ENCODE data around the gene FAM149B1.

The FAM149B1 gene

GRCh38 chr10:73172867-73173266 is 4.9 kb downstream of the FAM149B1 start:
- no peak overlapping the region for H2AK5ac ChIP-seq (ENCODE audit: low read length)

DNA sequence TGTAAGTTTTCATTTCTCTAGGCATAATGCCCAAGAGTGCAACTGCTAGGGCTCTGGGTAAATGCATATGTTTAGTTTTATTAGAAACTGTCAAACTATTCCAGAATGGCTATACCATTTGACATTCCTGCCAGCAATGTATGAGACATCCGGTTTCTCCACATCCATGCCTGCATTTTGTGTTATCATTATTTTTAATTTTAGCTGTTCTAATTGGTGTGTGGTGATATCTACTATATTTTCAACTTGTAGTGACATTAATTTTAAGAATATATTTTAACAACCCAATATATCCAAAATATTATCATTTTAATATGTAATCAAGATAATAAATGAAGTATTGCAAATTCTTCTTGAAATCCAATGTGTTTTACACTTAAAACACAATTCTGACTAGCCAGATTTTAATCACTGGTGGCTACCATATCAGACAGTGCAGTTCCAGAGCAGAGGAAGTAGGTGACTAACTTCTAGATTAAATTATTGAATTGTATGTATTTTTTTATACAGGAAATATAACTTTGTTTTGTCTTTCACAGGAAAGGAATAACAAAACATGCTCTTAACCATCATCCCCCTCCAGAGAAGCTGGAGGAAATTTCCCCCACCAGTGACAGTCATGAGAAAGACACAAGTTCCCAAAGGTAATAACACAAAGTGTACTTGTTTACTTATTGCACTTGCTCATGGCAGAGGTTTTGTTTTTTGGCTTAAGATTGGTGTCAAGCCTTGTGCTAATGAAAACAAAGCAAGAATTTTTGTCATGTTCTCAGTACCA is 6.4 kb downstream of the FAM149B1 start:
- H3K56ac ChIP-seq (ENCODE audit: low read length) = no peak overlapping the region
- no peak overlapping the region for H3K4me2 ChIP-seq (ENCODE audit: low read length)
- H3K79me1 ChIP-seq (ENCODE audit: low read length) = no peaks in the 10 kb centered on the region
- H2BK15ac ChIP-seq (replicated peaks; ENCODE audit: low read depth) = no peak overlapping the region
- H2AK5ac ChIP-seq (ENCODE audit: low read length) = no peak overlapping the region
- H3K36me3 ChIP-seq (ENCODE audit: control insufficient read depth, insufficient read depth, low read length) = no peaks in the 10 kb centered on the region
- H2BK5ac ChIP-seq (ENCODE audit: low read length) = no peak overlapping the region
- no CpG with 5 or more reads among the region's 1 CpG for WGBS (ENCODE audit: extremely low coverage, insufficient coverage, low lambda C conversion rate)
- no peak overlapping the region for H3K4me3 ChIP-seq (ENCODE audit: low read length)
- no peak overlapping the region for H4K8ac ChIP-seq (ENCODE audit: low read depth, low read length)
- H3K27ac ChIP-seq (ENCODE audit: low read depth, low read length) = no peak overlapping the region
- no peak overlapping the region for H3K9ac ChIP-seq (ENCODE audit: low read length)
- no peak overlapping the region for H3K23ac ChIP-seq (ENCODE audit: low read length)
- no peak overlapping the region for H4K5ac ChIP-seq (ENCODE audit: low read length)
- no peaks in the 10 kb centered on the region for H3K79me2 ChIP-seq (ENCODE audit: control insufficient read depth, insufficient read depth, low read length)
- no peak overlapping the region for H3K4ac ChIP-seq (ENCODE audit: low read depth, low read length)
- H3K4me1 ChIP-seq (ENCODE audit: control insufficient read depth, low read depth, low read length) = no peaks in the 10 kb centered on the region
- H3K27me3 ChIP-seq (ENCODE audit: insufficient read depth, low read length, poor library complexity) = no peaks in the 10 kb centered on the region
- no peak overlapping the region for H2BK120ac ChIP-seq (ENCODE audit: low read depth, low read length)
- DNase-seq = no peak
- H3K18ac ChIP-seq (ENCODE audit: low read length) = no peak overlapping the region

More at GRCh38 chr10:73172867-73173266, 4.9 kb downstream of the FAM149B1 start:
- Histone ChIP-seq H3K4me2 (ENCODE audit: low read length) (no peak overlapping the region), H3K4me1 (ENCODE audit: control insufficient read depth, low read depth, low read length) (no peaks in the 10 kb centered on the region), H3K4me3 (ENCODE audit: low read length) (no peak overlapping the region), H3K56ac (ENCODE audit: low read length) (no peak overlapping the region), H3K4ac (ENCODE audit: low read depth, low read length) (no peak overlapping the region), H3K27ac (ENCODE audit: low read depth, low read length) (no peak overlapping the region), H3K23ac (ENCODE audit: low read length) (no peak overlapping the region), H2BK5ac (ENCODE audit: low read length) (no peak overlapping the region), H3K18ac (ENCODE audit: low read length) (no peak overlapping the region), H2BK15ac (replicated peaks; ENCODE audit: low read depth) (no peak overlapping the region), H3K36me3 (ENCODE audit: control insufficient read depth, insufficient read depth, low read length) (no peaks in the 10 kb centered on the region), H3K79me1 (ENCODE audit: low read length) (no peaks in the 10 kb centered on the region), H3K79me2 (ENCODE audit: control insufficient read depth, insufficient read depth, low read length) (no peaks in the 10 kb centered on the region), H3K27me3 (ENCODE audit: insufficient read depth, low read length, poor library complexity) (no peaks in the 10 kb centered on the region), H4K5ac (ENCODE audit: low read length) (no peak overlapping the region), H3K9ac (ENCODE audit: low read length) (no peak overlapping the region), H2BK120ac (ENCODE audit: low read depth, low read length) (no peak overlapping the region), H4K8ac (ENCODE audit: low read depth, low read length) (no peak overlapping the region)
- DNase-seq = no peak

DNA sequence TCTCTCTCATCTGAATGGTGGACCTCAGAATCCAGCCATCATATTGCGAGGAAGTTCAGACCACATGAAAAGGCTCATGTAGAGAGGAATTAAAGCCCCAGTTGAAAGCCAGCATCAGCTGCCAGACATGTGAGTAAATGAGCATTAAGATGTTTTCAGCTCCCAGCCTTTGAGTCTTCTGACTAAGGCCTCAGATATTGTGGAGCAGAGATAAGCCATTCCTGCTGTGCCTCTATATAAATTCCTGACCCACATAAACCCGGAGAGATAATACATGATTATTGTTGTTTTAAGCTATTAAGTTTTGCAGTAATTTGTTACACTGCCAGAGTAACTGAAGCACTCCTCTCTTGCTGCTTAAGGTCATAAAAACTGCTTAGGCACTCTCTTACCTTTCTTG is 14.6 kb downstream of the FAM149B1 start:
- Histone ChIP-seq H2AK5ac (ENCODE audit: low read length) (no peak overlapping the region), H2BK120ac (ENCODE audit: low read depth, low read length) (no peak overlapping the region), H3K4me2 (ENCODE audit: low read length) (no peak overlapping the region), H2BK5ac (ENCODE audit: low read length) (no peak overlapping the region), H3K4me3 (ENCODE audit: low read length) (no peak overlapping the region), H3K56ac (ENCODE audit: low read length) (no peak overlapping the region), H4K8ac (ENCODE audit: low read depth, low read length) (no peak overlapping the region), H3K79me1 (ENCODE audit: low read length) (no peaks in the 10 kb centered on the region), H3K27ac (ENCODE audit: low read depth, low read length) (no peak overlapping the region), H3K4me1 (ENCODE audit: control insufficient read depth, low read depth, low read length) (no peaks in the 10 kb centered on the region), H3K4ac (ENCODE audit: low read depth, low read length) (no peak overlapping the region), H3K36me3 (ENCODE audit: control insufficient read depth, insufficient read depth, low read length) (no peaks in the 10 kb centered on the region), H3K27me3 (ENCODE audit: insufficient read depth, low read length, poor library complexity) (no peaks in the 10 kb centered on the region), H3K9ac (ENCODE audit: low read length) (no peak overlapping the region), H3K18ac (ENCODE audit: low read length) (no peak overlapping the region), H2BK15ac (replicated peaks; ENCODE audit: low read depth) (no peak overlapping the region), H3K79me2 (ENCODE audit: control insufficient read depth, insufficient read depth, low read length) (no peaks in the 10 kb centered on the region), H3K23ac (ENCODE audit: low read length) (no peak overlapping the region), H4K5ac (ENCODE audit: low read length) (no peak overlapping the region)
- DNase-seq = no peak
- WGBS (ENCODE audit: extremely low coverage, insufficient coverage, low lambda C conversion rate) = no CpG with 5 or more reads among the region's 2 CpGs

DNA sequence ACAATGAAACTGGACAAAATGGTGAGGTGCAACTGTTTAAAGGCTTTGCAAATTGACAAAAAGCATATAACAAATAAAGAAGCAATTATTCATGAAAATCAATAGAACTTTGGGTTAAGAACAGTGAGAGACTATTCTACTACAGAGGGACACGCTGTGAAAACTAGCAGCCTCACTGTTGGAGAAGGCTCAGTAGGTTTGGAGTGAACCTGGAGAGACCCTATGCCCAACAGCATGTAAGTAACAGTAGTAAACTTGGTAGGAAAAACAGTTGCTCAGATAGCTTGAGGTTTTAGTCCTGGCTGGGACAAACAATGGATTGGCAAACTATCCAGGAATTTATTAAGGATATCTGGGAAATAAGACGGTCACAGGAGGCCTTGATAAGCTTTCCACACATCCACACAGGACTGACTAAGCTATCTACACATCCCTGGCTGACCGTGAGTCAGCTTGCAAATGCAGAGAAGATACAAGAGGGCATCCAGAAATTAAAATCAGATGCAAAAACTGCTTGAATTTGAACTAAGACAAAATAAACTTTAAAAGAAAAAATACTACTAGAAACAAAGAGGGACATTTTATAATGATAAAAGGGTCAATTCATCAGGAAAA is 15.9 kb downstream of the FAM149B1 start:
- Histone ChIP-seq H2AK5ac (ENCODE audit: low read length) (no peak overlapping the region), H3K18ac (ENCODE audit: low read length) (no peak overlapping the region), H3K27ac (ENCODE audit: low read depth, low read length) (no peak overlapping the region), H4K5ac (ENCODE audit: low read length) (no peak overlapping the region), H3K23ac (ENCODE audit: low read length) (no peak overlapping the region), H3K79me1 (ENCODE audit: low read length) (no peaks in the 10 kb centered on the region), H2BK15ac (replicated peaks; ENCODE audit: low read depth) (no peak overlapping the region), H2BK5ac (ENCODE audit: low read length) (no peak overlapping the region), H3K4me2 (ENCODE audit: low read length) (no peak overlapping the region), H3K79me2 (ENCODE audit: control insufficient read depth, insufficient read depth, low read length) (no peaks in the 10 kb centered on the region), H3K4me1 (ENCODE audit: control insufficient read depth, low read depth, low read length) (no peaks in the 10 kb centered on the region), H3K4me3 (ENCODE audit: low read length) (no peak overlapping the region), H3K27me3 (ENCODE audit: insufficient read depth, low read length, poor library complexity) (no peaks in the 10 kb centered on the region), H3K36me3 (ENCODE audit: control insufficient read depth, insufficient read depth, low read length) (no peaks in the 10 kb centered on the region), H3K4ac (ENCODE audit: low read depth, low read length) (no peak overlapping the region), H4K8ac (ENCODE audit: low read depth, low read length) (no peak overlapping the region), H3K9ac (ENCODE audit: low read length) (no peak overlapping the region), H3K56ac (ENCODE audit: low read length) (no peak overlapping the region), H2BK120ac (ENCODE audit: low read depth, low read length) (no peak overlapping the region)
- WGBS (ENCODE audit: extremely low coverage, insufficient coverage, low lambda C conversion rate) = no CpG with 5 or more reads among the region's 3 CpGs
- DNase-seq = no peak

DNA sequence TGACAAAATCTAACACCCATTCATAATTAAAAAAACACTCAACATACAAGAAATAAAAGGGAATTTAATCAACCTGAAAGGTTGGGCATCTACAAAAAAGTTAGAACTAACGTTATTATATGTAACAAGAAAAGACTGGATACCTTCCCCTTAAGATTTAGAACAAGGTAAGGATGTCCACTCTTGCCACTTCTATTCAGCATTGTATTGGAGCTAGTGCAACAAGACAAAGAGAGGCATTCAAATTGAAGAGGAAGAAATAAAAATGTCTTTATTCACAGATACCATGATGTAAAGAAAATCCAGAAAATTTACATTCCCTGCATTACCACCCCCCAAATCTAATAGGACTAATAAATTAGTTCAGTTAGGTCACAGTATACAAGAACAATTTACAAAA is 18.3 kb downstream of the FAM149B1 start:
- H3K79me1 ChIP-seq (ENCODE audit: low read length) = no peaks in the 10 kb centered on the region
- no peak for DNase-seq
- H3K36me3 ChIP-seq (ENCODE audit: control insufficient read depth, insufficient read depth, low read length) = no peaks in the 10 kb centered on the region
- H3K79me2 ChIP-seq (ENCODE audit: control insufficient read depth, insufficient read depth, low read length) = no peaks in the 10 kb centered on the region
- H2BK120ac ChIP-seq (ENCODE audit: low read depth, low read length) = no peak overlapping the region
- H2AK5ac ChIP-seq (ENCODE audit: low read length) = no peak overlapping the region
- H3K4me3 ChIP-seq (ENCODE audit: low read length) = no peak overlapping the region
- no peak overlapping the region for H3K4ac ChIP-seq (ENCODE audit: low read depth, low read length)
- WGBS (ENCODE audit: extremely low coverage, insufficient coverage, low lambda C conversion rate) = no CpG with 5 or more reads among the region's 1 CpG
- no peak overlapping the region for H3K9ac ChIP-seq (ENCODE audit: low read length)
- H2BK5ac ChIP-seq (ENCODE audit: low read length) = no peak overlapping the region
- H2BK15ac ChIP-seq (replicated peaks; ENCODE audit: low read depth) = no peak overlapping the region
- H3K27ac ChIP-seq (ENCODE audit: low read depth, low read length) = no peak overlapping the region
- no peaks in the 10 kb centered on the region for H3K4me1 ChIP-seq (ENCODE audit: control insufficient read depth, low read depth, low read length)
- H3K4me2 ChIP-seq (ENCODE audit: low read length) = no peak overlapping the region
- H4K8ac ChIP-seq (ENCODE audit: low read depth, low read length) = no peak overlapping the region
- H4K5ac ChIP-seq (ENCODE audit: low read length) = no peak overlapping the region
- H3K56ac ChIP-seq (ENCODE audit: low read length) = no peak overlapping the region
- H3K18ac ChIP-seq (ENCODE audit: low read length) = no peak overlapping the region
- H3K27me3 ChIP-seq (ENCODE audit: insufficient read depth, low read length, poor library complexity) = no peaks in the 10 kb centered on the region
- H3K23ac ChIP-seq (ENCODE audit: low read length) = no peak overlapping the region

GRCh38 chr10:73190188-73190587 is 22.3 kb downstream of the FAM149B1 start:
- Histone ChIP-seq H3K4me1 (ENCODE audit: control insufficient read depth, low read depth, low read length) (no peaks in the 10 kb centered on the region), H3K9ac (ENCODE audit: low read length) (no peak overlapping the region), H3K27ac (ENCODE audit: low read depth, low read length) (no peak overlapping the region), H3K4me2 (ENCODE audit: low read length) (no peak overlapping the region), H3K27me3 (ENCODE audit: insufficient read depth, low read length, poor library complexity) (no peaks in the 10 kb centered on the region), H3K79me2 (ENCODE audit: control insufficient read depth, insufficient read depth, low read length) (no peaks in the 10 kb centered on the region), H3K23ac (ENCODE audit: low read length) (no peak overlapping the region), H3K18ac (ENCODE audit: low read length) (no peak overlapping the region), H4K5ac (ENCODE audit: low read length) (no peak overlapping the region), H3K79me1 (ENCODE audit: low read length) (no peaks in the 10 kb centered on the region), H2BK15ac (replicated peaks; ENCODE audit: low read depth) (no peak overlapping the region), H3K4me3 (ENCODE audit: low read length) (no peak overlapping the region), H2AK5ac (ENCODE audit: low read length) (no peak overlapping the region), H3K36me3 (ENCODE audit: control insufficient read depth, insufficient read depth, low read length) (no peaks in the 10 kb centered on the region), H3K4ac (ENCODE audit: low read depth, low read length) (no peak overlapping the region), H3K56ac (ENCODE audit: low read length) (no peak overlapping the region), H2BK5ac (ENCODE audit: low read length) (no peak overlapping the region), H4K8ac (ENCODE audit: low read depth, low read length) (no peak overlapping the region), H2BK120ac (ENCODE audit: low read depth, low read length) (no peak overlapping the region)
- no peak for DNase-seq
- WGBS (ENCODE audit: extremely low coverage, insufficient coverage, low lambda C conversion rate) = no CpG with 5 or more reads among the region's 5 CpGs

Data from mesendoderm (in vitro differentiated cells).